SK-N-SH (cell line): ENCODE results near the gene PIEZO2. TPM values are rescaled to one million over a fixed set of nuclear protein-coding genes. Genes with fewer than 3 reads are reported as not detected.

Experiments
- CTCF ChIA-PET: fragments of 300-600, 350-600 bp; formaldehyde crosslinking; extraction: SDS; loops from one replicate; lab custom pipeline; 2021; lab: Yijun Ruan, JAX
- POLR2A ChIA-PET: fragments of 350-600 bp; sonication (Branson Sonifier 250); formaldehyde crosslinking; extraction: SDS; loops from one replicate; lab custom pipeline; 2020; ENCODE audit warnings: antibody characterized with exemption, inconsistent platforms; lab: Yijun Ruan, JAX
- DNase-seq: peaks from one replicate; pipeline ENCODE4 v3.0.0; 2012
- H2AFZ ChIP-seq: fragments of 200-600 bp; sonication (generic); 2 replicates; pipeline ENCODE4 v1.8.1; 2016; ENCODE audit warnings: antibody characterized with exemption, mild to moderate bottlenecking, low read depth
- H3F3A ChIP-seq: fragments of 200-600 bp; sonication (generic); replicated peaks from 2 replicates; pipeline ENCODE3; 2016; ENCODE audit warnings: antibody characterized with exemption, mild to moderate bottlenecking; ENCODE audit not compliant: insufficient read depth
- H3K27ac ChIP-seq, 2 experiments: fragments of 200-500 bp in 1 of 2; fragments of 200-600 bp in 1 of 2; sonication (Bioruptor generic) in 1 of 2; sonication (generic), shearing (Covaris generic) in 1 of 2; 2 replicates each; pipeline versions ENCODE4 v1.5.1 to v1.6.1; 2014 to 2016; ENCODE audit warnings: low read depth in 2 of 2, inconsistent platforms in 1 of 2, low read length in 1 of 2, mild to moderate bottlenecking in 1 of 2, mixed read lengths in 1 of 2
- H3K27me3 ChIP-seq: fragments of 200-600 bp; sonication (generic), shearing (Covaris generic); 2 replicates; pipeline ENCODE4 v1.6.1; 2016; ENCODE audit warnings: mixed run types; ENCODE audit not compliant: insufficient read depth
- H3K36me3 ChIP-seq, 2 experiments: fragments of 200-500 bp in 1 of 2; fragments of 200-600 bp in 1 of 2; sonication (Bioruptor generic) in 1 of 2; sonication (generic) in 1 of 2; replicated peaks in 1 of 2; 2 replicates each; pipeline versions ENCODE3 to v1.5.1; 2014 to 2016; ENCODE audit warnings: low read length in 1 of 2, mild to moderate bottlenecking in 1 of 2; ENCODE audit not compliant: insufficient read depth in 2 of 2, control insufficient read depth in 1 of 2
- H3K4me1 ChIP-seq, 2 experiments: fragments of 200-500 bp in 1 of 2; fragments of 200-600 bp in 1 of 2; sonication (Bioruptor generic) in 1 of 2; sonication (generic), shearing (Covaris generic) in 1 of 2; 2 replicates each; pipeline versions ENCODE4 v1.5.1 to v1.6.1; 2014 to 2016; ENCODE audit warnings: low read depth in 1 of 2, low read length in 1 of 2, mixed run types in 1 of 2; ENCODE audit not compliant: insufficient read depth in 2 of 2, control insufficient read depth in 1 of 2
- H3K4me2 ChIP-seq: fragments of 200-600 bp; sonication (generic), shearing (Covaris generic); 2 replicates; pipeline ENCODE4 v1.6.1; 2017; ENCODE audit warnings: mixed run types
- H3K4me3 ChIP-seq, 2 experiments: fragments of 200-500 bp in 1 of 2; fragments of 200-600 bp in 1 of 2; sonication (Bioruptor generic) in 1 of 2; sonication (generic), shearing (Covaris generic) in 1 of 2; 2 replicates each; pipeline versions ENCODE4 v1.5.1 to v1.8.1; 2014 to 2016; ENCODE audit warnings: low read depth in 2 of 2, inconsistent platforms in 1 of 2, low read length in 1 of 2, mild to moderate bottlenecking in 1 of 2, mixed read lengths in 1 of 2, moderate library complexity in 1 of 2
- H3K79me2 ChIP-seq: fragments of 200-600 bp; sonication (generic); 2 replicates; pipeline ENCODE4 v1.8.1; 2017; ENCODE audit warnings: mild to moderate bottlenecking; ENCODE audit not compliant: insufficient read depth
- H3K9ac ChIP-seq: fragments of 200-600 bp; sonication (generic); 2 replicates; pipeline ENCODE4 v1.6.1; 2017; ENCODE audit warnings: mixed run types
- H3K9me2 ChIP-seq: fragments of 200-600 bp; sonication (generic); 2 replicates; pipeline ENCODE4 v1.6.1; 2017; ENCODE audit warnings: mixed run types
- H3K9me3 ChIP-seq: fragments of 200-600 bp; sonication (generic); 2 replicates; pipeline ENCODE4 v1.6.1; 2017; ENCODE audit warnings: mixed run types, mild to moderate bottlenecking, moderate library complexity
- H4K20me1 ChIP-seq: fragments of 200-600 bp; sonication (generic); 2 replicates; pipeline ENCODE4 v1.6.1; 2017; ENCODE audit warnings: mild to moderate bottlenecking, mixed run types; ENCODE audit not compliant: insufficient read depth
- CHD2 ChIP-seq: fragments of 150-350 bp; IDR thresholded peaks from 2 replicates; pipeline ENCODE4 v1.6.1; 2018; ENCODE audit warnings: low read length; ENCODE audit not compliant: partially characterized antibody
- EP300 ChIP-seq, 2 experiments: IDR thresholded peaks; 2 replicates each; pipeline versions ENCODE4 v1.4.0 to v1.6.1; 2012; ENCODE audit warnings: borderline replicate concordance in 1 of 2, low read depth in 1 of 2, low read length in 1 of 2
- EZH2phosphoT487 ChIP-seq: fragments of 200-600 bp; sonication (generic); IDR thresholded peaks from 2 replicates; pipeline ENCODE4 v1.6.1; 2017; ENCODE audit warnings: low read depth, mixed run types, mild to moderate bottlenecking, antibody characterized with exemption, moderate library complexity, borderline replicate concordance
- GATA2 ChIP-seq: sonication (generic); formaldehyde crosslinking; IDR thresholded peaks from 2 replicates; pipeline ENCODE4 v1.5.0; 2020; ENCODE audit warnings: mild to moderate bottlenecking, missing genetic modification reagents
- IRF3 ChIP-seq: fragments of 150-350 bp; IDR thresholded peaks from 2 replicates; pipeline ENCODE4 v1.6.1; 2016; ENCODE audit warnings: mild to moderate bottlenecking, low read depth, low read length
- MXI1 ChIP-seq: IDR thresholded peaks from 2 replicates; pipeline ENCODE4 v1.6.1; 2012; ENCODE audit warnings: mild to moderate bottlenecking, low read depth, low read length, improper control_type of control experiment
- POLR2AphosphoS5 ChIP-seq: IDR thresholded peaks from 2 replicates; pipeline ENCODE4 v1.6.1; 2012; ENCODE audit warnings: low read depth, low read length
- RAD21 ChIP-seq: IDR thresholded peaks from 2 replicates; pipeline ENCODE4 v1.6.1; 2012; ENCODE audit warnings: mild to moderate bottlenecking, low read length
- RCOR1 ChIP-seq: fragments of 150-350 bp; IDR thresholded peaks from 2 replicates; pipeline ENCODE4 v1.6.1; 2017; ENCODE audit warnings: antibody characterized with exemption, low read length
- REST ChIP-seq: IDR thresholded peaks from 2 replicates; pipeline ENCODE4 v1.6.1; 2012; ENCODE audit warnings: mild to moderate bottlenecking, low read depth, low read length, moderate library complexity
- RFX5 ChIP-seq: IDR thresholded peaks from 2 replicates; pipeline ENCODE4 v1.6.1; 2012; ENCODE audit warnings: mild to moderate bottlenecking, improper control_type of control experiment, low read length
- SIN3A ChIP-seq: IDR thresholded peaks from 2 replicates; pipeline ENCODE4 v1.6.1; 2012; ENCODE audit warnings: low read depth, mild to moderate bottlenecking, low read length, moderate library complexity, borderline replicate concordance
- SMC3 ChIP-seq: IDR thresholded peaks from 2 replicates; pipeline ENCODE4 v1.6.1; 2012; ENCODE audit warnings: low read depth, low read length, improper control_type of control experiment
- TAF1 ChIP-seq: IDR thresholded peaks from 2 replicates; pipeline ENCODE4 v1.6.1; 2012; ENCODE audit warnings: low read depth, mild to moderate bottlenecking, low read length, moderate library complexity, borderline replicate concordance
- TCF12 ChIP-seq: IDR thresholded peaks from 2 replicates; pipeline ENCODE4 v1.4.0; 2012
- TEAD4 ChIP-seq: IDR thresholded peaks from 2 replicates; pipeline ENCODE4 v1.4.0; 2012; ENCODE audit warnings: mild to moderate bottlenecking, borderline replicate concordance; ENCODE audit not compliant: insufficient read depth
- USF1 ChIP-seq: IDR thresholded peaks from 2 replicates; pipeline ENCODE4 v1.4.0; 2012; ENCODE audit warnings: low read depth, borderline replicate concordance
- USF2 ChIP-seq: fragments of 150-350 bp; IDR thresholded peaks from 2 replicates; pipeline ENCODE4 v1.6.1; 2017; ENCODE audit warnings: antibody characterized with exemption, low read length, low read depth, borderline replicate concordance
- YY1 ChIP-seq: IDR thresholded peaks from 2 replicates; pipeline ENCODE4 v1.4.0; 2012; ENCODE audit warnings: low read depth, mild to moderate bottlenecking
- WGBS: methylation state at CpG from one replicate; pipeline ENCODE4 v1.1.6; 2017; ENCODE audit warnings: low lambda C conversion rate; 5-methylcytosine and 5-hydroxymethylcytosine counted together
- polyA plus RNA-seq, 3 experiments: library from polyadenylated mRNA; depleted of rRNA; stranded (reverse); fragments of >200 nt; gene quantifications; 2 replicates each; pipeline ENCODE4 v1.2.3, GENCODE V29; 2012

Gene PIEZO2
- polyA plus RNA-seq, 1 of the 3 experiments (the other 2 are of a cell fraction) = not detected

- Histone ChIP-seq H3K79me2 (no peaks in the 10 kb centered on the region), H3K27me3 (peaks cover 42% of the 10 kb centered on the region), H3K4me3 (no peak overlapping the region), H3K4me2 (no peak overlapping the region), H3K27ac (no peak overlapping the region), H3K9ac (no peak overlapping the region), H3K9me2 (no peaks in the 10 kb centered on the region), H3F3A (no peaks in the 10 kb centered on the region), H2AFZ (no peak overlapping the region), H3K36me3 (no peaks in the 10 kb centered on the region), H3K9me3 (no peaks in the 10 kb centered on the region), H4K20me1 (no peaks in the 10 kb centered on the region), H3K4me1 (no peaks in the 10 kb centered on the region)
- CTCF ChIA-PET = no interaction called here
- POLR2A ChIA-PET = no interaction called here
- DNase-seq = no peak
- no peak for TF ChIP-seq EZH2phosphoT487
- no peak for TF ChIP-seq USF2
- no peak for TF ChIP-seq RFX5
- TF ChIP-seq RAD21 = no peak
- TF ChIP-seq SMC3 = no peak
- no peak for TF ChIP-seq YY1
- TF ChIP-seq SIN3A = no peak
- TF ChIP-seq IRF3 = no peak
- TF ChIP-seq EP300 (IDR thresholded peaks at IDR 0.05; ENCODE audit: borderline replicate concordance in 1 of 2, low read depth in 1 of 2, low read length in 1 of 2) = no peak
- no peak for TF ChIP-seq CHD2
- no peak for TF ChIP-seq GATA2
- TF ChIP-seq RCOR1 = no peak
- TF ChIP-seq REST = no peak
- TF ChIP-seq MXI1 = no peak
- TF ChIP-seq USF1 = no peak
- TF ChIP-seq POLR2AphosphoS5 = no peak
- TF ChIP-seq TCF12 = no peak
- TF ChIP-seq TEAD4 = no peak
- no peak for TF ChIP-seq TAF1
- WGBS = 8% methylated on average over 8 of the region's 17 CpGs
These were observed 444.1 kb downstream of the PIEZO2 start for GRCh38 chr18:10705291-10705690.
